GM10266 (cell line): ENCODE measurements around the gene CYLD.

ENCODE experiments used
- DNase-seq: peaks from one replicate; pipeline ENCODE4 v3.0.0; 2012; ENCODE audit errors: extremely low spot score
- TF ChIP-seq, protein P1 (sequence below): IDR thresholded peaks from 2 replicates; pipeline ENCODE4 v1.5.1; 2012; ENCODE audit warnings: mild to moderate bottlenecking, low read depth; ENCODE audit not compliant: control insufficient read depth, insufficient read depth; ENCODE audit errors: missing control alignments

The CYLD gene

DNA sequence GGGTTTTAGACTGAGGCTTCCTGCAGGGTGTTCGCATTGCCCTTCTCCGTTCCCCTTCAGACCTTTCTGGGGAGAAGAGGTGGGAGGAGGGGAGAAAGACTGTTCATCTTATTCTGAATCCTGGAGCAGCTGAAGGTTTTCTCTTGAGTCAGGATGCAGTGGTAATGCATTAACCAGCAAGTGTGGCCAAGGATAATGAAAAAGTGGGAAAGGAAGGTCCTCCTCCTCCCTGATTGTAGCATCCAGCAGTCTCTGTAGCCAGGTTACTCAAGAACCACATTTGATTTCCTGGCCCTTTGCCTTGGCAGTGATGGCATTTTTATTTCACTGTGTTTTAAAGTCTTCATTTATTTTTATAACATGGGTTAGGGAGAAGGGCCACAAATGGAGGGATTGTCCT, 59.1 kb downstream of the CYLD start:
- no peak for DNase-seq
- TF ChIP-seq, protein P1, sequence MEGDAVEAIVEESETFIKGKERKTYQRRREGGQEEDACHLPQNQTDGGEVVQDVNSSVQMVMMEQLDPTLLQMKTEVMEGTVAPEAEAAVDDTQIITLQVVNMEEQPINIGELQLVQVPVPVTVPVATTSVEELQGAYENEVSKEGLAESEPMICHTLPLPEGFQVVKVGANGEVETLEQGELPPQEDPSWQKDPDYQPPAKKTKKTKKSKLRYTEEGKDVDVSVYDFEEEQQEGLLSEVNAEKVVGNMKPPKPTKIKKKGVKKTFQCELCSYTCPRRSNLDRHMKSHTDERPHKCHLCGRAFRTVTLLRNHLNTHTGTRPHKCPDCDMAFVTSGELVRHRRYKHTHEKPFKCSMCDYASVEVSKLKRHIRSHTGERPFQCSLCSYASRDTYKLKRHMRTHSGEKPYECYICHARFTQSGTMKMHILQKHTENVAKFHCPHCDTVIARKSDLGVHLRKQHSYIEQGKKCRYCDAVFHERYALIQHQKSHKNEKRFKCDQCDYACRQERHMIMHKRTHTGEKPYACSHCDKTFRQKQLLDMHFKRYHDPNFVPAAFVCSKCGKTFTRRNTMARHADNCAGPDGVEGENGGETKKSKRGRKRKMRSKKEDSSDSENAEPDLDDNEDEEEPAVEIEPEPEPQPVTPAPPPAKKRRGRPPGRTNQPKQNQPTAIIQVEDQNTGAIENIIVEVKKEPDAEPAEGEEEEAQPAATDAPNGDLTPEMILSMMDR, result no peak

DNA sequence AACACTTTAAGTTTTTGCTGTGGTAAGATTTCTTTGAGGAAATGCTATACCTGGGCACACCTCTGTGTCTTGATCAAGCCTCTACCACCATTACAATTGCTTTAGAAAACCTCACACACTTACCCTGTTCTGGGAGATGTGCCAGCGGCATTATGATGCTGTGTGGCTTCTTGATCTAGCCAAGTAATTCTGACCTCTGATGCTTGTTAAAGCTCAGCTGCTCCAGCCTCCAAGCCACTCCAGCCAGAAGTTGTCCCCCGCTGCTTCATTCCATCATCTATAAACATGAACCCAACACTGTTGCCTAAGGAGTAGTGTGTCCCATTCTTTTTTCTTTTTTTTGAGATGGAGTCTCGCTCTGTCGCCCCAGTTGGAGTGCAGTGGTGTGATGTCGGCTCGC, 60.1 kb downstream of the CYLD start:
- no peak for DNase-seq
- TF ChIP-seq, protein P1, result no peak

DNA sequence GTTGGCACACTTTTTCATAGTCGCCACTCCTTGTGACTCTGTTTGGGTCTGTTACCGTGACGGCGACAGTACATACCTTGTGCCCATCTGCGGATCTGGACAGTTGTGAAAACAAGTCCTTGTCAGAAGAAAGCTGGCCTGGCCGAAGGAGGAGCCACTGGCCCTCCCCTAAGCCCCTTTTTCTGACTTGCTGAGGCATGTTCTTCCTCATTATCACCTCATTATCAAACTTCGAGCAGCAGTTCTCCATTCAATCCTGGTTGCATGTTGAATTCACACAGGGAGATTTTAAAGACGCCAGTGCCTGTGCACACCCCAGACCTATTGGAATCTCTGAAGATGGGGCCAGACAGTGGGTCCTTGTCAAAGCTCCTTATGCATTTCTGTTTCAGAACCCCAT, 61.1 kb downstream of the CYLD start:
- TF ChIP-seq, protein P1, result no peak
- no peak for DNase-seq

DNA sequence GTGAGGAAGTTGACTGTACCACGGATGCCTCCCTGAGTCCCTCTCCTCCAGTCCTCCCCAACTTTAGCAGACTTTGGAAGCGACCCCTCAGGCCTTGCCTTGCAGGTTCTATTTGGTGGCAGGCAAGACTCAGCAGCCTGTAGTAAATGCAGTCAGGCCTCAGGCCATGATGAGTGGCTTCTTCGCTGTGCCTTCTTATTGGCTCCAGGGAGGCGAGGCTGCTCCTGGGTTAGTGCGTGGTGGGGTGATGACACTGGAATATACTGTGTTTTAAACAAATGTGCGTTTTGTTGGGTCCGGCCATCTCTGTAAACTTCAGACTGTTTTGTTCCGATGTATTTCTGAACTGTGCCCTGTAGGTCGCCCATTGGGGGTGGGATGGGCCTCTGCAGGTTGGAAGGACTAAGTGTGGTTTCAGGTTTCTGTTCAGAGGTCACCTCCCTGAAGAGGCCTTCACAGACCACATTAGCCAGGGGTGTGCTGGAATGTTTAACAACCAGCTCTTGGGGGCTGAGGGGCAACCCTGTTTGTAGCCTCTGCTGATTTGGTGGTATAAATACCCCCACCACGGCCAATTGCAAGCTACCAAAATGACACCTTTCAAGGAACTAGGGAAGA, 62.5 kb downstream of the CYLD start:
- TF ChIP-seq, protein P1, result no peak

DNA sequence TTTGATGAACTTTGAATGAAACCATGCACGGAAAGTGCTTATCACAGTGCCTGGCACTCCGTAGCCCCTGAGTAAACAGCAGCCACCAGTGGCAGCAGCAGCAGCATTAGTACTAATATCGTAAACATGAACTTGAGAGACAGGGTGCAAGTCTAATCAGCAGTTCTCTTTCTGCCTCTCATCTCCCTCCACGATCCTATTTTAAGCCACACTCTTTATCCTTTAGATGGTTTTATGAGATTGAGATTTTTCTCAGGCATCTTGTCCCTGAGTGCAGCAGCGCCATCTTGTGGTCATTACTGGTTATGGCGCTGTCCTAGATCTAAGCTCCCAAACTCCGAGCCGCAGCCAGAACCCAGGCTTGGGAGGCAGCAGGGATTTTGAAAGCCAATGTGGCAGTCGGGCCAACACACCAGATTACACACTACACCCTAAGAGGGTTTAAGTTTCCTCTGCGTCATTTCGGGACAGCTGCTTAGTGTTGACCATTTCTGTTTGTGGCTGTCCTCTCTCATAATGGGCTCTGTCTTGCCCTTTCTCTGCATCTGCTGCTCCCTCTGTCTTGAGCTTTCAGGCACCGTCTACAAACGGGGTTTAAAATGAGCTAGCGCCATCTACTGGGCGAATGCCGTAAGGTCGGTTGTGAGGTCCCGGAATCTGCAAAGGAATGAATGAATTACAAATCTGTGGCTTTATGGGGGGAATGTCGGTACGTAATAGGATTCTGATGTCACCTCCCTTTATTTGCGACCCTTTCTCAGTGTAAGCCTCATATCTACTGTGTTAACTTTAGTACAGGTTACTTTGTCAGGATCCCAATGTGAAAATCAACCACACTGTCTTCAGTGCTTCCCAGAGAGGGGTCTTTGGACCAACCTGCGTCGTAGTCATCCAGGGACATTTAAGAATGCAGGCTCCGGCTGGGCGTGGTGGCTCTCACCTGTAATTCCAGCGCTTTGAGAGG, 64.5 kb downstream of the CYLD start:
- DNase-seq, result peak; percentile 80
- TF ChIP-seq, protein P1, result peak; percentile 94

More for the DNA sequence above, 62.5 kb downstream of the CYLD start:
- DNase-seq, result no peak

DNA sequence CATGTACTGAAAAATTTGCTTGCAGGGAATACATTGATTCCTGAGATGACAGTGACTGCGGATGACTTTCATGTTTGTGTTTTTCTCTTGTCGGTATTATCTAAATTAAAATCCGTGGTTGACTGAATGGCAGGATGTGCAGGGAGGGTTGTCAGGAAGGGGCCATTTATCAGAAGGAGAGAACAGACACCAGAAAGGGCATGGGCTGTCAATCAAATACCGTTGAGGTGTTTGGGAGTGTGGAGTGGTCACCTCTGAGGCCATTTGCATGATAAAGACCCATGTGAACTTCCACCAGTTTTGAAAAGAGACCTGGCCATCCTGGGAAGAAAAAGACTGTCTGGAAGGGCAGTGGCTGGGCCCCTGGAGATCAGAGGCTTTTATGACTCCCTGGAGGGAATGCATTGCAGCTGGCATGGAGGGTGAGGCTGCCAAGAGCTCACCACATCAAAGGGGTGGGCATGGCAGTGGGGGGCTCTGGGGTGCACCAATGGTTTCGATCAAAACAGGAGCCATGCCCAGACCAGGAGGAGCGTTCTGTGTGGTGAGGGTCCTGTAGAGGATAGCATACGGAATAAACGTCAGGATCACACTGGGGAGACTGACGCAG, 67.1 kb downstream of the CYLD start:
- TF ChIP-seq, protein P1, result no peak
- DNase-seq, result no peak

DNA sequence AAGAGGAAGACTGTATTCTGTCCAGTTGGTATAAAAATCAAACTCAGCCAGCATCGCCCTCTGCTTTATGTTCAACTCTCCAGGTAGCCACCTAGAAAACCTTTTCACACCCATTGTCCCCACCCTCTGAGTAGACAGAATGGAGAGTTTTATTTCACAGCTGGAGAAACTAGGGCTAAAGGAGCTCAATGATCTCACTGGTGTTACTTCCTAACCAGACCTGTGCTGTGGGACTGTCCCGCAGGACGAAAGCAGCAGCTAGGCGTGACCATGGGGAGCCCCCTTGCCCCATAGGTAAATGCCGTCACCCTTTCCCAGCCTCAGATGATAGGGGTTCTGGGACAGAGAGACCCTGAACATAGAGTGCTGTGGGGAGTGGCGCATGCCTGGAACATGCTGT, 67.7 kb downstream of the CYLD start:
- TF ChIP-seq, protein P1, result no peak
- peak; percentile 52 for DNase-seq
